IPS-NIHi7 (cell line): ENCODE results near the gene CDH1.
A peak's percentile ranks its signal among the peaks of the same experiment; 100 is the strongest.
"Not testable (repeated sequence)": the region's sequence is repeated elsewhere in the genome, so short reads cannot be mapped to it uniquely, and the experiment has no call there.

Experiments
- DNase-seq: peaks from one replicate; pipeline ENCODE4 v3.0.0; 2012; ENCODE audit warnings: mixed read lengths; ENCODE audit errors: extremely low spot score

The CDH1 gene

GRCh38 chr16:68762996-68763756 lies 26.1 kb downstream of the CDH1 start:
- peak; percentile 77 for DNase-seq

GRCh38 chr16:68764862-68765261 lies 27.8 kb downstream of the CDH1 start:
- DNase-seq = no peak

GRCh38 chr16:68767581-68767980 lies 30.5 kb downstream of the CDH1 start:
- DNase-seq = no peak

GRCh38 chr16:68768175-68768574 lies 31.1 kb downstream of the CDH1 start:
- DNase-seq = no peak

- no peak for DNase-seq
These were observed 31.7 kb downstream of the CDH1 start for GRCh38 chr16:68768771-68769170.

- no peak for DNase-seq
These were observed 33.6 kb downstream of the CDH1 start for GRCh38 chr16:68770671-68771070.

GRCh38 chr16:68772030-68772681 lies 35.1 kb downstream of the CDH1 start:
- DNase-seq = no peak

GRCh38 chr16:68772871-68773270 lies 35.8 kb downstream of the CDH1 start:
- no peak for DNase-seq

GRCh38 chr16:68774982-68775634 lies 38.0 kb downstream of the CDH1 start:
- DNase-seq = no peak

- no peak for DNase-seq
These were observed 39.9 kb downstream of the CDH1 start for GRCh38 chr16:68776821-68777485.

- DNase-seq = peak; percentile 72
These were observed 41.6 kb downstream of the CDH1 start for GRCh38 chr16:68778551-68779231.

GRCh38 chr16:68779891-68780290 lies 42.8 kb downstream of the CDH1 start:
- DNase-seq = no peak

GRCh38 chr16:68781784-68782183 lies 44.7 kb downstream of the CDH1 start:
- no peak for DNase-seq

- DNase-seq = no peak
These were observed 45.4 kb downstream of the CDH1 start for GRCh38 chr16:68782198-68783174.

GRCh38 chr16:68784226-68784625 lies 47.1 kb downstream of the CDH1 start:
- no peak for DNase-seq

GRCh38 chr16:68784721-68785120 lies 47.6 kb downstream of the CDH1 start:
- DNase-seq = no peak

- no peak for DNase-seq
These were observed 48.6 kb downstream of the CDH1 start for GRCh38 chr16:68785715-68786114.

GRCh38 chr16:68786685-68787418 lies 49.8 kb downstream of the CDH1 start:
- no peak for DNase-seq

- not testable (repeated sequence) for DNase-seq
These were observed 50.3 kb downstream of the CDH1 start for GRCh38 chr16:68787419-68787807.
